ENCODE measurements around the gene NHS.
"Not testable (repeated sequence)": the region's sequence is repeated elsewhere in the genome, so short reads cannot be mapped to it uniquely, and the experiment has no call there.

NHS gene

DNA sequence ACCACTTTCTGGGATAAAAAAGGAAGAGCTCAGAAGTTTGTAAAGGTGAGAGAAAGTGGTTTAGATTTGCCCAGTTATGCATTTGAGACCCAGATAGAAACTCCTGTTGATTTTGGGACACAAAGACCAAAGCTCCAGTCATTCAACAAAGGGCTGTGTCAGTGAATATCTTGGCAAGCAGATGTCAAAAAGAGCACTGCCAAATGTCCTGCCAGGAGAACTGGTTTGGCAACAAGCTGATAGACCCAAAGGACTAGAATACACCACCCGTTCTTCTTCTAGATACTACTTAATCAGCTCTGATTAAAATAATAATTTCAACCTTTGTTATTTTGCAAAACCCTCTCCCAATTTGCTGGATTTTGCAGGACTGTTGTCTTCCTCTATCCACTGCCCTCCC, 121.4 kb downstream of the NHS start:
- DNase-seq (ENCODE audit: low read depth) = no peak

DNA sequence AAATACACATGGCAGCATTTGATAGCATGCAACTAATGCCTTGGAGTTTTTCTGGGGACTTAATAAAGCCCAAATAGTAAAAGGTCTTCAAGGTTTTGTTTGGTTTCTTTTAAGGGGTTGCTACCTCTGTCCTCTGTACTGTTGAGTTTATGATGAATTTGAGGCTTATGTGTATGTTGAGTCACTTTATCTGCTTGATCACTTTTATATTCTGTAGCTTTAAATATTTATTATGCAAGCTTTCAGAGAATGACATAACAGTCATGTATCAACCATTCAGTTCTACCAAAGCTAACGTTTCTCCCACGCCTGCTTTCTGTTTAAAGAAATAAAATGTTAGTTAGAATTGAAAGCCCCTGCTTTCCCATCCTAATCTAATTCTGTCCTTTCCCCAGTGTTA, 122.2 kb downstream of the NHS start:
- DNase-seq (ENCODE audit: low read depth) = no peak

DNA sequence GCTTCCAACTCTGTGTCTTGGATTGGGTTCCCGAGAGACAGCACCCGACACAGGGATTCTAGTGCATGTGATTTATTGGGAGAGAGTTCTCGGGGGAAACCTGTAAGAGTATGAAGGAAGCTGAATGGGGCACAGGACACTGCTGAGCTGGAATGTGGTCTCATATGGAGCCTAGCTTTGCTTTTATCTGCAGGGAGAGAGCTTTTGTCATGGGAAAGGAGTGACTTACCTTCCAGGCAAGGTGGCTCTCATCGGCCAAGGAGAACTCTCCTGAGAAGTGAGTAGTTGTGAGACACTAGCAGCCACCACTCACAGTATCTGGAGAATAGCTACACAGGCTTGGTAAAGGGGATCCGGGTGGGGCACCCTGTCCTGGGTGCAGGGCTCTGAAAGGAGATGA, 124.5 kb downstream of the NHS start:
- no peak for DNase-seq (ENCODE audit: low read depth)

DNA sequence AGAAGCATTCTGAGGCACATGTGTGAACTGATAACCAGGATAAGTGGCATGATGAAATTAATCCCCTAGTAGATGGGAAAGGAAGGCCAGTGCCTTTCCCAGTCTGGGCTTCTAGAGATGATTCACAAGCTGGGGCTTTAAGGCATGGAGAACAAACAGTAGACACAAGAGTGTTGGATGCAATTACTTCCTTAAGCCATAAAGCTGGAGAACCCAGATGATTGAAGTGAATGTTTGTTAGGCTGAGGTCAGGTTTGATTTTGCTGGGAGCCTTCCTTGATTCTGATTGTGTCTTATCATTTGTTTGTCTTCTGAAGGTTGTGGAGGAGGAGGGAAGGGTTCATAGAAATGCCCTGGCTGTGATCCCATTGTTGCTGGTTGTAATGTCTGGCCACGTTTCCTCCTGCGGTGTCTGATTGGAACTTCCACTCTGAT, 125.2 kb downstream of the NHS start:
- no peak for DNase-seq (ENCODE audit: low read depth)

DNA sequence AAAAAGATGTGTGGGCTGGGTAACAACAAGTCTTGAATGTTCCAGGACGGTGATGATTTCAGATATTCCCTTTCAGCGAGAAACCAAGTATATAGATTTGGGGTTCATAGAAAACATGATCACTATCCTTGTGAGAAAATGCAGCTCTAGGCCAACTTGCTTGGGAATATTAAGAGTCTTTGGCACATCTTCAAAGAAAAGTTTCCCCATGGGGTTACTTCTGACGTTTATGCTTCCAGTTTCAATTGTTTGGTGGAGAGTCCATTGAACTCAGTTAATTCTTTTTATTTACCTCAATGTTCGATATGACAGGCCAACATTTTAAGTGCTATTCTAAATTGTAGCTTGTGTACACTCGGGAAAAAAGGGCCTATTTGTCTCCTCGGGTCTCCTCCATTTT, 126.7 kb downstream of the NHS start:
- no peak for DNase-seq (ENCODE audit: low read depth)

DNA sequence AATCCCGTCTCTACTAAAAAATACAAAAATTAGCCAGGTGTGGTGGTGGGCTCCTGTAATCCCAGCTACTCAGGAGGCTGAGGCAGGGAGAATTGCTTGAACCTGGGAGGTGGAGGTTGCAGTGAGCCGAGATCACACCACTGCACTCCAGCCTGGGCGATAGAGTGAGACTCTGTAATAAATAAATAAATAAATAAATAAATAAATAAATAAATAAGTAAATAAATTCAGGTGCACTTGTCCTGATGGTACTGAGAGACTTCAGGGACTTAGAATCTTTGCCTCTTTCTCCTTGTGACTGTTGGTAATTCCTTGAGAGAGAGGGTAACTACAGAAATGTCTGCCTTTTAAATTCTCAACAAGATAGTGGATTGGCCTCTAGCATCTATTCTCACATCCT, 131.4 kb downstream of the NHS start:
- not testable (repeated sequence) for DNase-seq (ENCODE audit: low read depth)

DNA sequence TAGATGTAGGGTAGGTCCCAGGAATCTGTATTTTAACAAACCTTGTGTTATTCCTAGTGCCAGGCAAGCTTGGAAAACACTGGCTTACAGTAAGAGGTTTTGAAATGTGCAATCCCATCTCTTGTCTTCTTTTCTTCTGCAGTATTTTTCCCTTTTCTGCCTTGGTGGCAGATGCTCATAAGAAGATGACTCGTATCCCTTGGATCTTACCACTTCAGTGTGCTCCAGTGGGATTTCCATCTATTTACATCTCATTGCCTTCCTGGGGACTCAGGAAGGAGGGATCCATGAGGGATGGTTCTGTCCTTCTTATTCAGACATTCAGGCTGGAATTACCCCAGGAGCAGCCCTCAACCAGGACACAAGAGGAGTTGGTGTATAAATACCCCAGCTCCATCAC, 136.6 kb downstream of the NHS start:
- DNase-seq (ENCODE audit: low read depth) = no peak

DNA sequence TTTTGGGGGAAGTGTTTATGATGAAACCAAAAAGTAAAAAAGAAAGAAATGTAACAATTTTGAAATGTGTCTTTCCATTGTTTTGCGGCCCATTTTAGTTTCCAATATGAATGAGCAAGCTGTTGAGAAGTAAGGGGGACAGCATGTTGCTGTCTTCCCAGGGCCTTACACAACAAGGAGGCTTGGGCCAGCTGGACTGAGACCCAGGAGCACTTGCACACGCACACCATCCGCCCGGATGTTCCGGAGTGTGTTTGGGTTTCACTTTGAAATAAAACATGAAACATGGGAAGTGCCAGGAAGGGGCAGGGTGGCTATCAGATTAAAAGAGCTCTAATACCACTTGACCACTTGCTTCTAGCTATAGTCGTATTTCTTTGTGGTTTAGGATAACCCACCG, 144.4 kb downstream of the NHS start:
- no peak for DNase-seq (ENCODE audit: low read depth)

DNA sequence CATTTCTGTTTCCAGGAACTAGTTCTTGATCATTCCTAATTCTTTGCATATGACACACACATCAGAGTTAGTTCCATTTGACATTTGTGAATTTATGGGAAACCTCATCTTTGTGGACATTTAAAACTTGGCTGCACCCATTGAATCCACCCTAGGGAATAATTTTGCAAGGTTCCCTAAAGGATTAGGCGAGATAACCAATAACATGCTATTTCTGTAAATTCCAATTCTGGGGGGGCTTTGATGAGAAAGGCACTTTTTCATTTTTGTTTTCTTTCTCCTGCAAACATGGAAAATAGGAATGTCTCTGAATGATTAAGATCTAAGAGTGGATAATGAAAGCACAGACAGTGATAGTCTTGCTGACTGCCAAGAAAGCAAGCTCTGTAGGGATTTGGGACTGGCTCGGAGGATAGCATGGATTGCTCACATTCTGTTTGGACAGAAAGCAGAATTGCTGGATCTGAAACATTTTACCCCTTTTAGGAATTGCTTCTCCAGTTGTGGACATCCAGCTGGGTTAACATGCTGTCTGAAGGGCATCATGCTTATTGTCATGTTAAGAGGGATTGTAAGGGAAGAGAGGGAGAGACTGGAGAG, 145.1 kb downstream of the NHS start:
- peak; percentile 54 for DNase-seq (ENCODE audit: low read depth)

DNA sequence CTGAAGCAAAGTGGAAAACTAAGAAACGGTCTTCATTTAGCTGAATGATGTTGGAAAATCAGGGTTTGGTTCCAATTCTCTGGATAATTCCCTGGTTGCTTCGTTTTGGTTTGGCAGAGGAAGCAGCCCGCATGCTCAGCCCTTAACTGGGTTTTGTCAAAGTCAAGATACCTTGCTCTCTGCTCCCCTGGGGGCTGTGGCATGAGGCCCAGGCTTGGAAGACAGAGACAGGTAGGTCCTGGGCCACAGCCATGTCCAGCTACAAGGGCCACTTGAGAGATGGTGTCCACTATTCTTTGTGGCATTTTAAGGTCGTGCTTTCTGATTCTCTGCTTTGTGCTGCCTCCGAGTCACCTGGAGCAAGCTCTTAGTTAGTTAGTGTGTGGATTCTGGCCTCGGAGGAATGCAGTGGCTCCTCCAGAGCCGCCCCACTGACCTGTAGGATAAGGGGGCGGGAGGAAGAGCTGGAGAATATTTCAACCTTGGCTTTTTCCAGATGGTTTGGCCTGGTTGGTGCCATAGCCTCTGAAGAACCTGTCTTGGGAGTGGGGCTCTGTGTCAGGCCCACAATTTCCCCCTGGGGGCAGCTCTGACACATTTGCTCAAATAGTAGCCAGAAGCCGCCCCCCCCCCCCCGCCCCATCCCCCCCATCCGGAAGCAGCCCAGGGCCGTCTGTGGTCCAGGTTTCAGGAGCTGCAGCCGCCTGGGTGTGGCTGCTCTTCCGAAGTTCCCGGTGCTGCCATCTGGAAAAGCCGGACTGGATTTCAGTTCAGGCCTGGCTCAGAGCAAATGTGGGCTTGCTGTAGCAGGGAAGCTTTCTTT, 147.1 kb downstream of the NHS start:
- DNase-seq (ENCODE audit: low read depth) = no peak

DNA sequence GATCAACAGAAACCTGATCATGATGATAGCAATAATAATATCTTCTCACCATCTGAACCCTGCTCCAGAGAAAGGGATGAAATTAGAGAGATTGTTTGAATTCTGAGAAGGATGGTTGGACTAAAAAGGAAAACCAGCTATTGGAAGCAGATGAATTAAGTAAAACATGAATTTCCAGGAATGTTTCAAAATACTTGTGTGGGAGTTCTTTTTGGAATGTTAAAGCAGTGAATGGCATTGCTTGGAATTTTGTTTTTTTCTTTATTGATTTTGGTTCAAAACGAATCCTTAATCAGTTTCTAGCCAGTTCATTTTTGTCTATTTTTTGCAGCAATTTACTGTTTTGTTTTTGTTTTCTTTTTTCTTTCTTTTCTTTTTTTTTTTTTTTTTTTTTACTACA, 150.3 kb downstream of the NHS start:
- DNase-seq (ENCODE audit: low read depth) = no peak

DNA sequence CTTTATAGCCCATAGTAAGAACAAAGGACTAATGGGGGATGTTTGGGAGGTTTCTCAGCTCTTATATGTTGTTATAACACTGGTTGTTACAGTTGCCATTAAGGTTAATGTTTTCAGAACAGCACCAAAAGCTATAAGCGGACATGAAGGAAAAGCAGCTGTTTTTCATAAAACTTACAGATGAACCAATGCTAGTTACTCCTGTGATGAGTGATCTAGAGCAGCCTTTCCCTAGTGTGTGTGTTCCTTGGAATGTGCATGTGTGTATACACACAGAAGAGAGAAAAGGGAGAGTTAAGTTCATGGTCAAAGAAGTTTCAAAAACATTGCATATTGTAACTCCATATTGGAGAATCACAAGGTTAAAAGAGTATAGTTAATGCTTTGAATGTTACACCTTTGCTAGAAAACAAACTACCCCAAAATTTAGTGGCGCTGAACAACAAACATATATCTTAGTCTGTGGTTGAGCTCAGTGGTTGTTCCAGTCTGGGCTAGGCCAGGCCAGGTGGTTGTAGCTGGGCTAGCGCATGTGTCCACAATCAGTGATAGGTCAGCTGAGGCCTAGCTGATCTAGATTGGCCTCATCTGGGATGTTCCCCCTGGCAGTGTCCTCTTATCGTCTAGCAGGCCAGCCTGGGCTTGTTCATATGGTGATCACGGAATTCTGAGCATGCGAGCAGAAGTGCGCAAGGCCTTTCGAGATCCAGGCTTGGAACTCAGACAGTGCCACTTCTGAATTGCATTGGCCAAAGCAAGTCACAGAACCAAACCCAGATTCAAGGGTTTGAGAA, 151.0 kb downstream of the NHS start:
- no peak for DNase-seq (ENCODE audit: low read depth)

DNA sequence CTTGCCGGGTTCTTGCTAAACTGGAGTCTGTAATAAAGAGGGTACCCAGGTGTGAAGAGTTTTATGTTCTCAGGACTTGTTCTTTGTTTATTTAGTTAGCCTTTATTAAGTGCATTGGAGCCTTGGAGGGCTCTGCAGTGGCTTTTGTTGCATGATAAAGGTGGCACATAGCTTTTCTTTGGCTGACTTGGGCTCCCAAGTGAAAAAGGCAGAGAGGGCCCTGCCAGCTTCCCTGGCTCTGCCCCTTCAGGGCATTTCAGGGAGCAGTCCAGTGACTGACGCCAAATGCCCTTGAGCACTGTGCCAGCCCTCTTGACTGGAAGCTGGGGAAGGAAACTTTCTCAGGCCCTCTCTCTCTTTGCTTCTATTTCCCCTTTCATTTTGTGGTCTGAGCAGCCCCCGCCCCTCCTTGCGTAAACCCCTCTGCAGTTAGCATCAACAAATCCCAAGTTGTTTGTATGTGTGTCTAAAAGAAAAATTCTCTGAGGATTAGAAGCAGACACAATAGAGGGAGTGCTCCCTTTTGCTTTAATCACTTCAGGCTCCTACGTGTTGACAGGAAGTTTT, 152.2 kb downstream of the NHS start:
- no peak for DNase-seq (ENCODE audit: low read depth)

DNA sequence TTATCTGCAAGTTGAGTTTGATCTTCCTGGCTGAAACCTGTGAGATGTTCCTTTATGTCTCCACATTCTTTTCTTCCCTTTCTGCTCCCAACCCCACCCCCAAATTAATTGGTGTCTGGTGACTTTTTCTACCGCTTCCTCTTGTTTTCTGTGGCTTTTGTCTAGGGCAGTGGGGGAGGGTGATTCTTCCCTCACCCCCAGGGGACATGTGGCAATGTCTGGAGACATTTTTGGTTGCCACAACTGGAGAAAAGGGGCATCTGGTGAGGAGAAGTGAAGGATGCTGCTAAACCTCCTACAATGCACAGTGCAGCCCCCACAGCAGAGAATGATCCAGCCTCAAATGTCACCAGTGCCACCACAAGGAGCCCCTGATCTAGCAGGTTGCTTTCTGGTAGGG, 152.9 kb downstream of the NHS start:
- no peak for DNase-seq (ENCODE audit: low read depth)

DNA sequence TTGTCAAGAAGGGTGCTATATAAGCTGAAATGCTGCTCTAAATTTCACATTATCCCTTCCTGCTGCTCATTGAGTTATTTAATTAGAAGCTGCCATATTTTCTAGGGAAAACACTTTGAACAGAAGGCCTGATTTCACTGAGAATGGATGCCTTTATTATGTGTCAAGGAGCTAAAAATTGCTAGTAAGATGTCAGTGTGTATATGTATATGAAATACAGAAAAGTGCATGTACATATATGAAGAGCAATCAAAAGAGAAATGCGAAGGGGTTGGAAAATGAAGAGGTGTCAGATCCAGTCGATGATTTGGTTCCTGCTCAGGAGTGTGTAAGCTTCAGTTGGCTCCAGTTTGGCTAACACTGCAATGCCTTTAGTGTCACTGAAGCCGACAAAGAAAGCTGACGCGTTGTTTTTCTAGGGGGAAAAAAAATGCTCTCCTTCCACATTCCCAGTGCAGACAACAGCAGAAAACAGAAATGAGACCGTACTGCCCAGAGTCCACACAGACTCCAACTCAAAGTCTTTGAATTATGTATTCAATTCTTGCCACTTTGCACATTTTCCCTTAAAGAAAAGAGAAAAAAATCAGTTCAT, 154.2 kb downstream of the NHS start:
- no peak for DNase-seq (ENCODE audit: low read depth)

DNA sequence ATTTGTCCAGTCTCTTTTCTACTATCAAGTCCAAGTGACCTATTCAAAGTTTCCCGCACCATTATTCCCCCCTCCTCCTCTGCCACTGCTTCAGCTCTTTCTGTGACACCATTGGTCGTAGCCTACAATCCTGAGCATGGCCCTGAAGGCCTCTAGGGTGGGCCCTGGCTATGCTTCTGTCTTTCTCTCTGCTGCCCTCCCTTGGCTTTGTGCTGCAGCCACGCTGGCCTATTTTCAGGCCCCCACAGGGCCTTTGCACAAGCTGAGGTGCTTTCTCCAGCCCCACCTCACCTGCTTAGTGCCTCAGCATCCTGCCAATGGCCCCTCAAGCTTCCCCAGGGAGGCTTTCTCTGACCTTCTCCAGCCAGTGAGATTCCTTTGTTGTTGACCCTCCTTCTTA, 156.5 kb downstream of the NHS start:
- no peak for DNase-seq (ENCODE audit: low read depth)

DNA sequence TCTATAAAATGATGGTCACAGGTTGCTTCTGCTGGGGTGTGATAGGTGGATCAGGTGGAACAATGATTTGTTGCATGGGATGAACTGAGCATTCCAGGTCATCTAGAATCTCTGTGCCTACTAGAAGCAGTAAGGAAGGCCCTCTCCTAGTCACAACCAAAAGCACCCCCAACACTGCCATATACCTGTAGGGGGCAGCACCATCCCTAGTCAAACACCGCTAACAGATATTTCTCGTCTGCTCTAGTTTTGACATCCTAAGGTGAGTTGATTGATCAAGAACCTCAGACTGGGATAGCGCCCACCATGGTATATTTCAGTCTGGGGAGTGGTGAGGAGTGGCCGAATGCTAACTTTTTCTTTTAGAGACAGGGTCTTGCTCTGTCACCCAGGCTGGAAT, 160.2 kb downstream of the NHS start:
- no peak for DNase-seq (ENCODE audit: low read depth)

DNA sequence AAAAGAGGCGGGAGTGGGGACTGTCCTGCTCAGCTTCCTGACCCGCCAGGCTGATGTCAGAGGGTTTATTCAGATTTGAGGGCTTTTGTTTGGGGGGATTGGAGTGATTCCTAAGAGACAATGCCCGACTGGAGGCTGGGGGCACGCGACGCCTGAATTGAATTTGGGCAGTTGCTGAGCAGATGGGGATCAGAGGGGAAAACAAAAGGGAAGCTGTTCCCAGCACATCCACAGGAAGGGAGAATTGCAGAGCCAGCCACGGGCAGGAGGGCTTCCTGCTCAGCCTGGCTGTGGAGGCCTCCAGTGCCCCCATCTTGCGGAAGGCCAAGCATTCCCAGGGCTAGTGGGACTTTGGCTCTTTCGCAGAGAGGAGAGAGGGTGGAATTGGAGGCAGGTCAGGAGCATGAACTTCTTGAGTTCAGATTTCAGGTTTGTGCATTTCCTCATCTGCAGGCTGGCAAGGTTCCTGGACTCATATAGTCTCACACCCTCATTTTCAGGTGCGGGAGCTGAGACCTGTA, 162.8 kb downstream of the NHS start:
- no peak for DNase-seq (ENCODE audit: low read depth)

DNA sequence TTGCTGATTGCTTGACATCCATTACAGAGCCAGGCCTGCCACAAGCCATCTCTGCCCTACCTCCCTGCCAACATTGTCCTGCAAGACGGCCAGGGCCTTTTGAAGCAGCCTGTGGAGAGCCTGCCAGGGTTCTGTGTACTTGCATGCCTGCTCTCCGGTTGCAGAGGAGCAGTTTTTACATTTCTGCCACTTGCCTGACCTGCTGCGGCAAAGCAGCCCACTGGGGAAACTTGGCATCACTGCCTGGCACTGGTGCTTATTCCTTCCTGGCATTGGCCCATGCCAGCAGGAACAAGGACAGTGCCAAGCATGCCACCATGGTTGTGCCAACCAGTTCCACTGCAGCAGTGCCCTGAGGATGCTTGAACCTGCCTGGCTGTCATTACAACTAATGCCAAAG, 167.1 kb downstream of the NHS start:
- DNase-seq (ENCODE audit: low read depth) = no peak

DNA sequence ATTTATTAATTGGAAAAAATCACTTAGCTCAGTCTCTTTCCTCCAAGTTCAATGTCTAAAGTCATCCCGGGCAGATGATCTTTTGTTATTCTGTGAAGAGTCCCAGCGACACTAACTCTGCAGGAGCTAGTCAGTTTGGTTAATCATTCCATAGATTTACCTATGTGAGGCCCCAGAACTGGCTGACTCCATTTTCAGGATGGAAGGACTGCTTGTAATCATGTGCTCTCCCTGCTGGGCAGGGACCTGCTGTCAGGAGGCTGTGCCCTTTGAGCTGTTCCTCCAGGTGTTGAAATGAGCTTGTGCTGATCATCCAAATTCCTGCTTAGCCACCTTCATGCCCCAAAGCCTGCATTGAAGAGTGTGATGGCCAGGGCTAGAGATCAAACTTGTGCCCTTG, 169.8 kb downstream of the NHS start:
- no peak for DNase-seq (ENCODE audit: low read depth)

DNA sequence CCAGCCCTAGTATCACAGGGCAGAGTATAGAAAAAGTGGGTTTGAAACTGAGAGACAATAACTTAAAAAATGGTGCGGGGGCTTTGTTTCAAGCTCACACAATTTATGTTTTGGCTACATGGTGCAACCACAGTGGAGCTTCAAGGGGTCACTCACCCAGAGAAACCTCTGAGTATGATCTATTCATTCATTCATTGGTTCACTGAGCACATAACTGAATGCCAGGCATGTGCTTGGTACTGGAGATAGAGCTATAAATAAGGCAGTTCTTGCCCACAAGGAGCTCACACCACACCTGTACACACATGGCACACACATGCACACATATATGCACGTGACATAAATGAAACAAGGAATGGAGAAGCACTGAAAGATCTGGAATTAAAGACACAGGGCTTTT, 171.4 kb downstream of the NHS start:
- DNase-seq (ENCODE audit: low read depth) = no peak

DNA sequence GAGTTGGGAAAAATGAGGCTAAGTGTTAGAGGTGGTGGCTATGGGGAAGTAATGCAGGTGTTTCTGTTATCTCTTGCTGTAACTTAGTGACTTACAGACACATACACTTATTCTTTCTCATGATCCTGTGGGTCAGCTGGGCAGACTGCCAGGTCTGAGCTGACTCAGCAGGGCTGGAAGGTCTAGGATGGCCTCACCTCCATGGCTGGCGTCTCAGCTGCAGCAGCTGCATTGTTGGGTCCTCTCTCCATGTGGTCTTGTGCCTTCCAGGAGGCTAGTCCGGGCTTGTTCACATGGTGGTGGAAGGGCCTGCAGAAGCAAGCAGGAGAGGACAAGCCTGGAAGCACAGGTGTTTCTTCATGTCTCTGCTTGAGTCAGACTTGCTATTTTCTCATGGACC, 172.7 kb downstream of the NHS start:
- DNase-seq (ENCODE audit: low read depth) = peak; percentile 49
